ENCODE results near the gene SLC6A1.
A peak's percentile ranks its signal among the peaks of the same experiment; 100 is the strongest.

SLC6A1 gene

GRCh38 chr3:10992017-10992942 lies at the start of gene SLC6A1:
Gene SLC6A1 (plus strand): TSS chr3:10992748. CDS start chr3:11017212, 24,464 bp downstream.
- no peak for DNase-seq

- DNase-seq, result no peak
Observed at GRCh38 chr3:10944866-10945265, 47.7 kb upstream of the SLC6A1 start.

- peak; percentile 33 for DNase-seq
Observed at GRCh38 chr3:10945683-10946287, 46.8 kb upstream of the SLC6A1 start.

- DNase-seq, result no peak
Observed at GRCh38 chr3:10946526-10946925, 46.0 kb upstream of the SLC6A1 start.

GRCh38 chr3:10948326-10948725 lies 44.2 kb upstream of the SLC6A1 start:
- no peak for DNase-seq

GRCh38 chr3:10949197-10949596 lies 43.4 kb upstream of the SLC6A1 start:
- DNase-seq, result no peak

GRCh38 chr3:10950476-10951294 lies 41.9 kb upstream of the SLC6A1 start:
- DNase-seq, result peak; percentile 10

GRCh38 chr3:10951295-10951926 lies 41.1 kb upstream of the SLC6A1 start:
- no peak for DNase-seq

- no peak for DNase-seq
Observed at GRCh38 chr3:10952525-10952924, 40.0 kb upstream of the SLC6A1 start.

- DNase-seq, result no peak
Observed at GRCh38 chr3:10954740-10955139, 37.8 kb upstream of the SLC6A1 start.

GRCh38 chr3:10955711-10956453 lies 36.7 kb upstream of the SLC6A1 start:
- no peak for DNase-seq

GRCh38 chr3:10956531-10956930 lies 36.0 kb upstream of the SLC6A1 start:
- DNase-seq, result no peak

GRCh38 chr3:10956986-10957385 lies 35.6 kb upstream of the SLC6A1 start:
- no peak for DNase-seq

- DNase-seq, result no peak
Observed at GRCh38 chr3:10957976-10958749, 34.4 kb upstream of the SLC6A1 start.

GRCh38 chr3:10960255-10960654 lies 32.3 kb upstream of the SLC6A1 start:
- DNase-seq, result no peak

- no peak for DNase-seq
Observed at GRCh38 chr3:10961921-10962320, 30.6 kb upstream of the SLC6A1 start.

GRCh38 chr3:10962481-10963036 lies 30.0 kb upstream of the SLC6A1 start:
- DNase-seq, result no peak

GRCh38 chr3:10964537-10965167 lies 27.9 kb upstream of the SLC6A1 start:
- DNase-seq, result no peak

GRCh38 chr3:10968401-10968800 lies 24.1 kb upstream of the SLC6A1 start:
- DNase-seq, result no peak

- no peak for DNase-seq
Observed at GRCh38 chr3:10970306-10970960, 22.1 kb upstream of the SLC6A1 start.

Measured in activated CD4-positive, alpha-beta T cell treated with anti-CD3 and anti-CD28 coated beads, Interleukin-2, amount 50 U/mL, for 16 hours (primary cell).